Esophagus (tissue), 2 donors: ENCODE results near the gene CAPS2. TPM values are rescaled to one million over a fixed set of nuclear protein-coding genes. Genes with fewer than 3 reads are reported as not detected.

ENCODE experiments used
- H3K27ac ChIP-seq, 2 donors: one replicate each; pipeline ENCODE4 v1.5.1; 2013; ENCODE audit warnings: low read depth in 2 of 2, mild to moderate bottlenecking in 2 of 2, inconsistent platforms in 1 of 2, low read length in 1 of 2, moderate library complexity in 1 of 2
- H3K27me3 ChIP-seq, 2 donors: one replicate each; pipeline ENCODE4 v1.6.1; 2013; ENCODE audit warnings: low read length in 2 of 2, control low read depth in 1 of 2, mild to moderate bottlenecking in 1 of 2; ENCODE audit not compliant: insufficient read depth in 2 of 2, control insufficient read depth in 1 of 2
- H3K36me3 ChIP-seq, 2 donors: one replicate each; pipeline ENCODE4 v1.6.1; 2013; ENCODE audit warnings: low read length in 1 of 2; ENCODE audit not compliant: control insufficient read depth in 2 of 2, insufficient read depth in 2 of 2
- H3K4me1 ChIP-seq, 2 donors: one replicate each; pipeline ENCODE4 v1.6.1; 2013; ENCODE audit warnings: low read length in 1 of 2; ENCODE audit not compliant: control insufficient read depth in 2 of 2, insufficient read depth in 2 of 2
- H3K4me3 ChIP-seq, 2 donors: one replicate each; pipeline ENCODE4 v1.5.1; 2013; ENCODE audit warnings: low read length in 2 of 2, mild to moderate bottlenecking in 2 of 2, low read depth in 1 of 2, moderate library complexity in 1 of 2
- H3K9me3 ChIP-seq, 2 donors: one replicate each; pipeline ENCODE4 v1.6.1; 2013; ENCODE audit warnings: mild to moderate bottlenecking in 2 of 2, low read depth in 1 of 2, low read length in 1 of 2, moderate library complexity in 1 of 2; ENCODE audit not compliant: control insufficient read depth in 2 of 2, insufficient read depth in 1 of 2
- WGBS, 2 donors: extraction: QIAGEN DNeasy Blood & Tissue Kit; methylation state at CpG; one replicate each; pipeline ENCODE4 v1.1.7; 2013; 5-methylcytosine and 5-hydroxymethylcytosine counted together
- polyA plus RNA-seq, 2 donors: library from polyadenylated mRNA; stranded (reverse); fragments of 200-250 nt; gene quantifications; one replicate each; pipeline ENCODE4 v1.2.3, GENCODE V29; 2013
- donor health status: healthy with polysubstance abuse.
- donor health status: Bipolar disorder and iron deficiency.

Gene CAPS2
- polyA plus RNA-seq, 2 donors, result 1.6 to 2.1 TPM

- H3K36me3 ChIP-seq, result no peaks in the 10 kb centered on the region
- WGBS, 2 donors, result 57 to 67% methylated on average over 3 of the region's 3 CpGs
- no peaks in the 10 kb centered on the region for H3K9me3 ChIP-seq
- no peak overlapping the region for H3K27ac ChIP-seq
- H3K4me3 ChIP-seq, result no peak overlapping the region
- no peaks in the 10 kb centered on the region for H3K27me3 ChIP-seq
- no peaks in the 10 kb centered on the region for H3K4me1 ChIP-seq
These were observed 18.8 kb downstream of the CAPS2 start for GRCh38 chr12:75311369-75311768.

- Histone ChIP-seq H3K4me3 (no peak overlapping the region), H3K36me3 (no peaks in the 10 kb centered on the region), H3K27ac (no peak overlapping the region), H3K4me1 (no peaks in the 10 kb centered on the region), H3K9me3 (no peaks in the 10 kb centered on the region), H3K27me3 (no peaks in the 10 kb centered on the region)
- 89 to 90% methylated on average over 2 of the region's 2 CpGs for WGBS, 2 donors
These were observed 21.8 kb downstream of the CAPS2 start for GRCh38 chr12:75308279-75308678.

DNA sequence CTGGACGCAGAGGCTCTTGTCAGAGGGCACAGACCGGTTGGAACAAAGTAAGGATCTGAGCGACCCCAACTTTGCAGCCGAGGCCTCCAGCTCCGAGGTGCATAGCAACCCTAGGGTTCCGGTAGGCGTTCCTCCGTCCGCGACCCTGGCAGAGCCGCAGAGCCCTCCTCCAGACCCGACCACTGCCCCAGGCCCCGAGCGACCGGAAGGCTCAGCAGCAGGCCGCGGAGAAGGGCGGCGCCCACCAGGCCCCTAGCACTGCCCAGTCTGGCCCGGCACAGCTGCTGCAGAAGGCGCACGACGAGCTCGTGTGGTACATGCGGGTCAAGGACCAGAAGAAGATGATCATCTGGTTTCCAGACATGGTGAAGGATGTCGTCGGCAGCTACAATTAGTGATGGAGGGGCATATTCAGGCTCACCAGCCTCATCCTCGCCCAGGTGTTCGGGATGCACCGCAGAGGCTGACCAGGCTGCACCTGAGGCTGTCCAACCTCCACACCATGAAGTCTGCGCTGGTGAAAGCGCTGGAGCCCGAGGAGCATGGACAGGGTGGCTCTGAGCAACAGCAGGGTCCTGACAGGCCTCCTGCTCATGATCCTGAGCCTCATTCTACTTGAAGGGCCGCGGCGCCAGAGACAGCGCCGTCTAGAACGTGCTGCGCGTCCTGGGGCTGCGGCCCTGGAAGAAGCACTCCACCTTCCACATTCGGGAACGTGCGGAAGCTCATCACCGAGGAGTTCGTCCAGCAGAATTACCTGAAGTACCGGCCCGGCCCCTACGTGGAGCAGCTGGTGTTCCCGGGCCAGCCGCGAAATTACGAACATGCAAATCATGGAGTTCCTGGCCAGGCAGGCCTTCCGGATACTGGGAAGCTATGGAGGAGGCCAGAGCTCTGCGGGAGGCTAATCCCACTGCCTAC, 24.5 kb downstream of the CAPS2 start:
- WGBS, 2 donors, result 96% methylated on average over 56 of the region's 56 CpGs

GRCh38 chr12:75302781-75303180, 27.3 kb downstream of the CAPS2 start:
- no peaks in the 10 kb centered on the region for H3K27me3 ChIP-seq
- H3K4me1 ChIP-seq, result no peaks in the 10 kb centered on the region
- H3K9me3 ChIP-seq, result no peaks in the 10 kb centered on the region
- H3K36me3 ChIP-seq, result peaks cover 0 to 4% of the 10 kb centered on the region in 2 donors
- H3K4me3 ChIP-seq, result no peak overlapping the region
- no peak overlapping the region for H3K27ac ChIP-seq

More for the DNA sequence above, 24.5 kb downstream of the CAPS2 start:
- no peak overlapping the region for H3K27ac ChIP-seq
- no peaks in the 10 kb centered on the region for H3K36me3 ChIP-seq
- no peaks in the 10 kb centered on the region for H3K27me3 ChIP-seq
- no peaks in the 10 kb centered on the region for H3K9me3 ChIP-seq
- H3K4me3 ChIP-seq, result no peak overlapping the region
- no peaks in the 10 kb centered on the region for H3K4me1 ChIP-seq

GRCh38 chr12:75302225-75302624, 27.9 kb downstream of the CAPS2 start:
- Histone ChIP-seq H3K36me3 (peaks cover 0 to 4% of the 10 kb centered on the region in 2 donors), H3K4me1 (no peaks in the 10 kb centered on the region), H3K27me3 (no peaks in the 10 kb centered on the region), H3K27ac (no peak overlapping the region), H3K9me3 (no peaks in the 10 kb centered on the region), H3K4me3 (no peak overlapping the region)
- WGBS, 2 donors, result 93 to 97% methylated on average over 2 of the region's 2 CpGs

- Histone ChIP-seq H3K36me3 (peaks cover 0 to 4% of the 10 kb centered on the region in 2 donors), H3K27ac (no peak overlapping the region), H3K4me1 (no peaks in the 10 kb centered on the region), H3K9me3 (no peaks in the 10 kb centered on the region), H3K27me3 (no peaks in the 10 kb centered on the region), H3K4me3 (no peak overlapping the region)
- 68 to 74% methylated on average over 3 of the region's 3 CpGs for WGBS, 2 donors
These were observed 35.3 kb downstream of the CAPS2 start for GRCh38 chr12:75294797-75295196.

GRCh38 chr12:75294336-75294735, 35.8 kb downstream of the CAPS2 start:
- WGBS, 2 donors, result 35 to 41% methylated on average over 3 of the region's 3 CpGs
- Histone ChIP-seq H3K4me3 (no peak overlapping the region), H3K36me3 (peaks cover 0 to 4% of the 10 kb centered on the region in 2 donors), H3K27ac (no peak overlapping the region), H3K9me3 (no peaks in the 10 kb centered on the region), H3K27me3 (no peaks in the 10 kb centered on the region), H3K4me1 (no peaks in the 10 kb centered on the region)

- Histone ChIP-seq H3K4me1 (no peaks in the 10 kb centered on the region), H3K27ac (no peak overlapping the region), H3K4me3 (no peak overlapping the region), H3K27me3 (no peaks in the 10 kb centered on the region), H3K36me3 (no peaks in the 10 kb centered on the region), H3K9me3 (no peaks in the 10 kb centered on the region)
- 89 to 92% methylated on average over 1 of the region's 1 CpG for WGBS, 2 donors
These were observed 39.1 kb downstream of the CAPS2 start for GRCh38 chr12:75291014-75291413.

GRCh38 chr12:75289753-75290152, 40.4 kb downstream of the CAPS2 start:
- H3K36me3 ChIP-seq, result no peaks in the 10 kb centered on the region
- H3K9me3 ChIP-seq, result no peaks in the 10 kb centered on the region
- H3K4me1 ChIP-seq, result no peaks in the 10 kb centered on the region
- no peaks in the 10 kb centered on the region for H3K27me3 ChIP-seq
- WGBS, 2 donors, result 75 to 81% methylated on average over 1 of the region's 1 CpG
- H3K4me3 ChIP-seq, result no peak overlapping the region
- no peak overlapping the region for H3K27ac ChIP-seq

DNA sequence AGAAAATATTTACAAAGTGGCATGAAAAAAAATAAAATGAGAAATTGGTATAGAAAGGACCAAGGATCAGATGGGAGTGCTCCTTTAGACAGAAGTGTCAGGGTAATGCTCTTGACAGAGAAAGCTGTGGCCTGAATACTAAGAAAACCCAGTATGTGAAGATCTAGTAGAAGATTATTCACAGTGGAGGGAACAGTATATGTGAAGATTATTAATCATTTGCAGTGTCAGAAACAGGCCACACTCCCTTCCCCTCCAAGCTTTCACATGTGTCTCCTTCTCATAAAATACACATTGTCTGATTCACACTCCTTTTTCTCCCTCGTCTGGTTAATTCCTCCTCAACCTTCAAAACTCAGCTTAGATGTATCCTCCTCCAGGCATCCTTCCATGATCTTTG, 41.3 kb downstream of the CAPS2 start:
- Histone ChIP-seq H3K4me3 (no peak overlapping the region), H3K36me3 (no peaks in the 10 kb centered on the region), H3K27ac (no peak overlapping the region), H3K4me1 (no peaks in the 10 kb centered on the region), H3K27me3 (no peaks in the 10 kb centered on the region), H3K9me3 (no peaks in the 10 kb centered on the region)
- 40 to 55% methylated on average over 1 of the region's 1 CpG for WGBS, 2 donors
